Embryonic facial prominence (tissue), 1 donor: Measurements from ENCODE around the gene SNX33.
"Not testable (repeated sequence)": the region's sequence is repeated elsewhere in the genome, so short reads cannot be mapped to it uniquely, and the experiment has no call there.

Experiments
- DNase-seq: peaks from one replicate; pipeline ENCODE4 v3.0.0-alpha.2; 2016; ENCODE audit errors: extremely low spot score

The SNX33 gene

GRCh38 chr15:75699961-75700874, 52.5 kb downstream of the SNX33 start:
- not testable (repeated sequence) for DNase-seq

DNA sequence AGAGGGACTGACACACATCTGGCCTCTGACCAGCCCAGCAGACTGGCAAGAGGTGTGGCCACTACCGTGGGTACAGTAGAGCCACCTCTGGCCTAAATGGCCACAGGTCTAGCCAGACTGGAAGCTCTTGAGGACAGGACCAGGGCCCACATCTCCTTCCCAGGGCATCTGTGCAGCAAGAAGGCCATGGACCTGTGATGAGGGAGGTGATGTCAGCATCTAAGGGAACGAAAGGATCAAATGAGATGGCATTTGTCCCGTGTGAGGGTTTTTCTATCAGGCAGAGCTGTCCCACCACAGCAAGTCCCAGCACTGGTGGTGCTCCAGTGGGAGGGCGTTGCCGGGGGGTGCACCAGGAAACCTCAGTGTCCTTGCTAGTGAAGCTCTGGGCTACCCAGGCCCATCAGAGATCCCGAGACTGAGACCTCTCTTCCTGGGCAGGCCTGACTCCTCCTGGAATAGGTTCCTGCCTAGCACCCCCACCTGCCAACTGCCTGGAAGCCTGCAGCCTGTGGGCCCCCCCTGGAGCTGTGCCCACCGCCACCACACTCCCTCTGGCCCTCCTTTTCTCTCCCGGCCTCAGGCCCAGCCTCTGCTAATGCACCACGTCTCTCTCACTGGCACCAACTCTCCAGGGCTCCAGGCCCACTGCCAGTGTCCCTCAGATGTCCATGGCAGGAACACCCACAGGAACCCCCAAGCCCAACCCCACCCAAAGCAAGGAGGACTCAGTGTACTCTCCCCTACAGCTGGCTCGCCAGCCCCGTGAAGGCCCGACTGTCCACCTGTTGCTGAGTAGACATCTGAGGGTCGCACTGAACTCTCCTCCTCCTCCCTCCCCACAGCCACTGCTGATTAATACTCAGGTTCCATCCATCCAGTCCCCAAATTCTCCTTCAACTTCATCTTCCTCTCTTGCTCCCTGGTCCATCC, 53.6 kb downstream of the SNX33 start:
- not testable (repeated sequence) for DNase-seq

- DNase-seq: no peak
Measured at GRCh38 chr15:75702436-75702835, 54.7 kb downstream of the SNX33 start.

- DNase-seq: not testable (repeated sequence)
Measured at GRCh38 chr15:75703440-75704262, 55.9 kb downstream of the SNX33 start.

DNA sequence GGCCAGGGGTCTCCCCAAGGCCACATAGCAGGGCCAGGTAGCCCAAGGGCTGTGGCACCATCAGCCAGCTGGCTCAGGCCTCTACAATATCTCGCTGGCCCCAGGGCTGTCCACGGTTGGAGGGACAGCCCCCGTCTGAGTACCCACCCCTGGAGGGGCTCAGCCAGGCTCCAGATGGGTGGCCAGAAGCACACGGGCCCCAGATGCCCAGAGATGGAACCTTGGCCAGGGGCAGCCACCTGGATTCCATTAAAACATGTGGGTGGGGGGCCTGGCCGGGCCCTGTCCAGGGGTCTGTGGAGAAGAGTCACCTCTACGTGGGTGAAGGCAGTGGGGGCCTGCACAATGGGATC, 56.5 kb downstream of the SNX33 start:
- no peak for DNase-seq

- no peak for DNase-seq
Measured at GRCh38 chr15:75704618-75705017, 56.9 kb downstream of the SNX33 start.

- DNase-seq: not testable (repeated sequence)
Measured at GRCh38 chr15:75705375-75705774, 57.7 kb downstream of the SNX33 start.

- DNase-seq: no peak
Measured at GRCh38 chr15:75705854-75706681, 58.4 kb downstream of the SNX33 start.

GRCh38 chr15:75706682-75706954, 58.9 kb downstream of the SNX33 start:
- DNase-seq: no peak

GRCh38 chr15:75709458-75709857, 61.7 kb downstream of the SNX33 start:
- DNase-seq: not testable (repeated sequence)

DNA sequence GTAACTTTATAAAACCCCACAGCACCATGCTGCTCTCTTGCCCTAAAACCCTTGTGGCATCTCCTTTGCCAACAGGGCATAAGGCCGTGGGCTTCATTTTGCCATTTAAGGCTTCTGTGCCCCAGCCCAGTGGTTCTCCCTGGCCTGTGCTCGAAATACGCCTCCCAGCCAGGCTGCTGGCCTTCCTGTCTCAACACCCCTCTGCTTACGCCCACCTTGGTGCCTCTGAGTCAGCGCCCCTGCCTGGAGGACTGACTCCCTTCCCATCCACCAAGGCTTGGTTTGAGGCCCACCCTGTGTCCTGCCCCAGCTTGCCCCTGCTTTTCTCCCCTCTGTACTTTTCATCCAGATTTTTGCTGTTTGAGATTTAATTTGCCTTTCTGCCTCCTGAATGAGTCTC, 63.2 kb downstream of the SNX33 start:
- not testable (repeated sequence) for DNase-seq

DNA sequence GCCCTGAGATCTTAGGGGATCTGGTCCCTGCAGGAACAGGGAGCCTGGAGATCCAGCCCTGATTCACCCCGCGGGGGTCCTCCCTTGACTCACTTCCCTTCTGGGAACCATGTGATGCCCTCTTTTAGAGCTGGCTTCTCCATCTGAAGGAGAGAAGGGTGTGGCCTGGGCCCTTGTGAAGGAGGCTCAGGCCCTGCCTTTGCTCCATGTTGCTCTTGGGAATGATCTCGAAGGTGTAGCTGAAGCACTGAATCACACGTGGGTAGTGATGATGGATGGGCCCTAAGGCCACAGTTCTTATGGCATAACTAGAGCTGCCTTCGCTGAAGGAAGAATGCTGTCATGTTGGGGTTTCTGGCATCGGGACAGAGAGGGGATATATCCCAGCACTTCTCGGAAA, 63.8 kb downstream of the SNX33 start:
- DNase-seq: not testable (repeated sequence)
